NCI-H2081 treated with DMSO at 0.1 percent for 48 hours (cell line): Measurements from ENCODE around the gene CLEC16A.

Experiments used
- DNase-seq: peaks from one replicate; lab custom pipeline; 2025; lab: John Stamatoyannopoulos, UW

Gene CLEC16A

DNA sequence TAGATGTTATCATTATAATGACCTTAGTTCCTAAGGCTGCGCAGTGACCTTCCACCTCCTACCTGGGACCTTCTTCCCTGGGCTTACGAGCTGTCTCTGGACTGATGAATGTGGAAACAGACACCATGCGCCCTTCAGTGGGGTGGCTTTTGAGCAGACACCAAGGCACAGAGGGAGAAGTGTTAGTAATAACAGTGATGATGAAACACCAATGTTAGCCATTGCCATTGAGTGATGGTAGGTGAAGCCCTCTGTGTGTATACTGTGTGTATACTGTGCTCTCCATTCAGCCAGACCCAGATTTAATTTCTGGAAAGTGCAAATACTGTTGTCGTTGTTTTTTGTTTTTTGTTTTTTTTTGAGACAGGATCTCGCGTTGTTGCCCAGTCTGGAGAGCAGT, 44.5 kb downstream of the CLEC16A start:
- no peak for DNase-seq

DNA sequence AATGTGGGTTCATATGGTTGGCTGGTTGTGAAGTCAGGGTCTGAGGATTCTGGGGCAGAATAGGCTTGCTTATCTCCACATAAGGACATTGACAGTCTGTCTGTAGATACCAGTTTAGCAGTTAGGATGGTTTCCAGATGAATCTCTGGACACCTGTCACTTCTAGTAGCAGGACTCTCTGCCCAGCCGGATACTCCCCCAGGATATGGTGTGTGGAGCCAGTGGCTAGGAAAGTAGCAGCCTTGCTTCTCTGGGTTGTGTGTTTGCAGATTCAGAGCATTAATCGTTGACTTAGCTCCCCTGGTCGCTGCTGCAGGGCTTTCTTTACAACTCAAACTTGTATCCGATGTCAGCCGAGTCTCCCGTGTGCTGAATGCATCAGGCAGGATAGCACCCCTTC, 45.2 kb downstream of the CLEC16A start:
- DNase-seq = no peak

DNA sequence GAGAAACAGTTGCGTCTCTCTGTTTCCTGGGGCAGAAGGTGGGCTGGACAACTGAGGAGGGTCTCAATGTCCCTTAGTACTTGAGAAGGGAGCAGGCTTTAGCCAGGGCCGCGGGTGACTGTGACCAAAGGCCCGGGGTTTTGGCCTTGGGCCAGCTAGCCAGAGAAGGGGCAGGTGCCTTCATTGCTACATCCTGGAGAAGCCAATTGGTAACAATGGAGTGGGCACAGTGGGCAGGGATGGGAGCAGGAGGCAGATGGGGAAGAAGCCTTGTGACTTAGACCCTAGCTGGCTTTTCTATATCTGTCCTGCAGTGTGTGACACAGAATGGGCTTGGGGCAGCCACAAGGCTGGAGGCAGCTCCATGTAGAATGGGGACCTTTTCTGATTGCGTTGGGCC, 46.0 kb downstream of the CLEC16A start:
- no peak for DNase-seq

DNA sequence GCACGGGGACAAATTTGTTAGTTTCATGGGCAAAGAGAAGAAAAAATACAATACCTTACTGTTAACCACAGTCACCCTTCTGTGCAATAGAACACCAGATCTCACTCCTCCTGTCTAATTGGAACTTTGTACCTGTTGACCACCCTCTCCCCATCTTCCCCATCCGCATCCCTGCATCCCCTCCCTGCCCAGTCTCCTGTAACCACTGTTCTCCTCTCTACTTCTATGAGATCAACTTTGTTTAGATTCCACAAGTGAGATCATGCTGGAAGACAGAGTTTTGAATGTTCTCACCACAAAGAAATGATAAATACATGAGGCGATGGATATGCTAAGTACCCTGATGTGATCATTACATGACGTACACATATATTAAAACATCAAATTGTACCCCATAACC, 47.7 kb downstream of the CLEC16A start:
- no peak for DNase-seq

DNA sequence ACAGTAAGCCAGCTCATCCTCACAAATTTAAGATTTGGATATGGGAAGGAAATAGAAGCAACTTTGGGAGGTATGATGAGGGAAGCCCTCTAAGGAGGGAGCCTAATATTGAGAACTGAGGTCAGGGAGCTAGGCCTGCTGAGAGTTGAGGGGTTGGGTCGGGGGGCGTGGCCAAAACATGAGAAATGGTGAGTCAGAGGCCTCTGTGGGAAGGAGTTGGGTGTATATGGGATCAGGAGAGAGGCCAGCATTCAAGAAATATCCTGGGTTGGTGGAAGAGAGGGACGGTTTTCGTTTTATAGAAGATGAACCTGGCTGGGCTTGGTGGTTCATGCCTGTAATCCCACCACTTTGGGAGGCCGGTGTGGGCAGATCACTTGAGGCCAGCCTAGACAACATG, 48.4 kb downstream of the CLEC16A start:
- no peak for DNase-seq

DNA sequence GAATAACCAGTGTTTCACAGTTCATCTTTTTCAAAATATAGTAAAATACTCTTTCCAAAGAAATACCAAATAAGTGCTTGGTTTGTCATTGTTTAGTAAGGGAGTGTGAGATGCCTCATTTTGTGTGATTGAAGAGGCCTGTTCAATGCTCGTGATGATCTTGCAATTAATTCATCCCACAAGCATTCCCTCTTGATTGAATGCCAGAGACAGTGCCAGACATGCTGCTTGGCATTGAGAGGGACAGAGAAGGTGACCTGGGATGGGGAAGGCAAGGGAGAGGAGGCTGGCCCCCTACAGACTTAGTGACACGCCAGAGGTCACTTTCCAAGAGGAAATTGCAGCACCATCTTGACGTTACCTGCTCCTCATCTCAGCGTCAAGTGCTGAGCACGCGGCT, 49.3 kb downstream of the CLEC16A start:
- DNase-seq = no peak

DNA sequence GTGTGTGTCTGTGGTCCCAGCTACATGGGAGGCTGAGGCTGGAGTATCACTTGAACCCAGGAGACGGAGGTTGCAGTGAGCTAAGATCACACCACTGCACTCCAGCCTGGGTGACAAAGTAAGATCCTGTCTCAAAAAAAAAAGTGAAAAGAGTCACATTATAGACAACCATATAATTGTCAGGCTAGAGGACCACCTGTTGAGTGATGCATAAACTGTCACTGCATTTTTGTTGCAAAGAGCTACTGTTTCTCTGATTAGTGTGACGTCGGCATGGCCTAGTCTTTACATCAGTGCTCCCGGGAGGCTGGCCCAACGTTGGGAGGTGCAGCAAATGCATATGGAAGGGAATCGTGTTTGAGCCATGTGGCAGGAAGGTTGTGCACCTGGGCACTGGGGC, 50.2 kb downstream of the CLEC16A start:
- DNase-seq = no peak

DNA sequence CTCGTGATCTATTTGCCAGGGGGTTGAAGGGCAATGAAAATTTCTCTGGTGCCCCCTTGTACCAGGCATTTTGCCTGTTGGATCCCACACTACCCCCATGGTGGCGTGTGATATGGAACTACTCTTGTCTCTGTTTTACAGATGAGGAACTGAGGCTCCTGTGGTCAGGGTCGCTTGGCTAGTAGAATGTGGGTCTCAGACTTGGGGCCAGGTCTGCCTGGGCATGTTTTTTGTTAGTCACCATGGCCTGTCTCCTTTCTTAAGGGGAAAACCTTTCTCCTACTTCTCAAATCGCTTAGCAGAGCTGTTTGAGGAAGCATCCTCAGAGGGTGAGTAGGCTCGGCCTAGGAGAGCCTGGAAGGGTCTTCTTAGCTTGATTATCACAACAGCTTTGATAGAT, 51.2 kb downstream of the CLEC16A start:
- no peak for DNase-seq

DNA sequence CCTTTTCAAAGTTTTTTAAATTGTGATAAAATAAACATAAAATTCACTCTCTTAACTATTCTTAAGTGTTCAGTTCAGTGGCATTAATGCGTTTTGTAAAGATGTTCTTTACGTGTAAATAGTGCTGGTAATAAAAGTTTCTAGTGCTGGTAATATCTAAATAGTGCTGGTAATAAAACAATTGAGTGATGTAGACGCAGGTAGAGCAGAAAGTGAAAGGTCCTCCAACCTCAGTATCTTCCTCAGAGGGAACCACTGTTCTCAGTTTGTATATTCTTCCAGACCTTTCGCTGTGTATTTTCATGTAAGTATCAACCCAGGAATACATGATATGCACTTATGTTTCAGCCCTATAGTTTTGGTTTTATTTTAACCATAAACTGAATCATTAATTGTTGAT, 53.1 kb downstream of the CLEC16A start:
- no peak for DNase-seq

DNA sequence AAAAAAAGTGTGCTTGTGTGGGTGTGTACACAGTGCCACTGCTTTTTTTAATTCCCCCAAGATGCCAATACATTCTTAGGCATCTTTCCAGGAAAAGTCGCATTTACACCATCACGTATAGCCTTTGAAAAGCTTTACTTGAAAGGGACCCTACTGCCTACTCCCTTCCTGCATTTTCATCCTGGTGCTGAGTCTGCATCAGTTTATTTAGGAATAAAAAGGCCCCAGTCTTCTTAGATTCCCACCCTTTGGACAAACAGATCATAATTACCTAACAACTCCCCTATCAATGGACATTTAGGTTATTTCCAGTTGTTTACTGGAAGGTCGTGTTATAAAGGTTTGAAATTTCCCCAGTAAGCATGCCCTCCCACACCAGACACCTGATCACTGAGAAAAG, 54.9 kb downstream of the CLEC16A start:
- DNase-seq = no peak

DNA sequence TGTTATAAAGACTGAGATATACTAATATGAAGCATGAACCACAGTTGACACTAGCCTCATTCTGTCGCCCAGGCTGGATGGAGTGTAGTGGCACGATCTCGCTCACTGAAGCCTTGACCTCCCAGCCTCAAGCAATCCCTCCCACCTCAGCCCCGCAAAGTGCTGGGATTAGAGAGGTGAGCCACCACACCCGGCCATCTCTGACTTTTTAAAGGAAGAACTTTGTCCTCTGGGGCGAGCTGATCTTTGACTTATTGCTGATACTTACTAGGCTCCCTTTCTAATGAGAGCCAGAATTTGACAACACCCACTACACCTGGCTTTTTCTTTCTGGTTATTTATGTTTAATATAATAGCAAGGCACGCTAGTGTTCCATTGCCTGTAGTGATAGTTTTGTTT, 57.2 kb downstream of the CLEC16A start:
- no peak for DNase-seq

DNA sequence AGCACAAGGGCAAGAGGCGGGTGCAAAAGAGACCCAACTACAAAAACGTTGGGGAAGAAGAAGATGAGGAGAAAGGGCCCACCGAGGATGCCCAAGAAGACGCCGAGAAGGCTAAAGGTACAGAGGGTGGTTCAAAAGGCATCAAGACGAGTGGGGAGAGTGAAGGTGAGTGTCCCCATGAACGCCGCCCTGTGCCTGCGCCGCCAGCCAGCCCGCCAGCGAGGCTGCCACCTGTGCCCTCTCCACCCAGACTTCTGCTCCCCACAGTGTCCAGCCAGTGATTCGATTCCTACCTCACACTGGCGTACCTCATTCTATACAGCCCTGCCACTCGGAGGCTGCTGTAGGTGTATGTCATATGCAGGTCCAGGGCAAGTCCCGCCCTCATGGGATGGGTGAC, 58.8 kb downstream of the CLEC16A start:
- no peak for DNase-seq

DNA sequence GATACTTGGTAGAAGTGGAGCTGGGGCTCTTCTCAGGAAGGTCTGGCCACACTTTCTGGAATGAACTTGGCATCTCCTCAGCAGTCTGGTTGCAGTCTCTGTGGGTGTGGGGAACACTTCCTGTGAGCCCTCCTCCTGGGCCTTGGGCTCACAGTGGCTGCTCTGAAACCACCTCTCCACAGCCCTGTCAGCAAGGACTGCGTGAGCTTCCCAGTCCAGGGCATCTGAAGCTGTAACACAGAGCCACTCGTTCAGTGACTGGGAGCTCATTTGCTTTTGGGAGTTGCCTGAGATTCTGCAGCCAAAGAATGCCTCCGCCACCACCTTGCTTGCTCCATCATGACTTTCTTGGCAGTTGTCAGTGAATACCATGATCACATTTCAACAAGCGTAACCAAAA, 60.0 kb downstream of the CLEC16A start:
- DNase-seq = no peak

DNA sequence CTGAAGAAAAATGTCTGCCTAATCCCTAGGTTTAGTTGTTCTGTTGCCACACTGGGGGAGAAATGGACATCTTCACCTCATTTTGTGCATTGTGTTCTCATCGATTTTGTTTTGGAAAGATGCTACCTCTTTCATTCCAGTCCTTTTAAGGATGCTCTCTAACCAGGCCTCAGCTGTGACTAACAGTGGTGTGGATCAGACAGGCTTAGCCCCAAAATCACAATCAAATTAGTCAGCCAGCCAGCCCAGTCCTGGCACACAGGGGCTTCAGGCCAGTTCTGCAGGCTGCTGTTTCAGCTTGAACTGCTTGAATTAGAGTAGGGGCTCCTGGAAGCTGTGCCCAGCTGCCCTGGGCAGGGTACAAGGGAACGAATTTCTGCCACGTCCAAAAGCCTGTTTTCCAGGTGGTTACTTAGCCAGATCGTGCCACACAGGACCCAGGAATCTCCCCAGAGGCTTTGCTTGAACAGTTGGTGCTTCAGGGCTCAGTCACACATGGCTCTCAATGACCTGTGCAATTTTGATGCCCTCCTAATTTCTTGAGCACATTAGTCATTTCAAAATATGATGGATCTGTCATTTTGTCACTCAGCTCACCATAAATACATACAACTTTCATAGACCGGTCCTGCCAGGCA, 60.7 kb downstream of the CLEC16A start:
- no peak for DNase-seq

DNA sequence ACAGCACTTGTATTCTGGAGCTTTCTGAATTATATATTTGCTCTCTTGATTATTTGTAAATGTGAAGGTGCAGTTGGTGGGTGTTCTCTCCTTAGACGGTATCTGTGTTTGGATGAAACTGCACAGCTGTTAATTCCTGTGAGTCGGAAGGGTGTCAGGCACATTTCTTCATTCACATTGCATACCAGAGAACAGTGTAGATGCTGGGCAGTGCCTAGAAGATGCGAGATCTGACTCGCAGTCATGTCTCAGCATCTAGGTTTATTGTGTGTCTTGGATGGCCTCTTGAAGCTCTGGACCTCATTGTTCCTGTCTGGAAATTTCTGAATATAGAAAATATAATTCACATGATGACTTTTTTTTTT, 61.2 kb downstream of the CLEC16A start:
- DNase-seq = no peak

DNA sequence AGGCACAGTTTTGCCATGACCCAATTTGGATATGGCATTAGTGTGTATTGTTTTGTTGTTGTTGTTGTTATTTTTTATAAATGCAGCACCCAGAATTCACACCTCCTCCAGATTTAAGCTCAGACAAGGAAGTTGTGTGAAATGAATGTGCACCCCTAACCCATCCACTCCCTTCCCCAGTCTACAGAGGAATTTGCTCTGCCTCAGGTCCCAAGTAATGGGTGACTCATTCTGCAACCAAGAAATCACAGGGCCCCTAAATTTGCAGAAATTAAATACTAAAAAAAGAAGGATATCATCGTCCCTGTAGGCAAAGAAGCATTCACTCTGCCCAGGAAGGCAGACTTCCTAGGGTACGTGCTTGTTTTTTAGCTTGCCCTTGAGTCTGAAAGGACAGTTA, 62.3 kb downstream of the CLEC16A start:
- DNase-seq = no peak

DNA sequence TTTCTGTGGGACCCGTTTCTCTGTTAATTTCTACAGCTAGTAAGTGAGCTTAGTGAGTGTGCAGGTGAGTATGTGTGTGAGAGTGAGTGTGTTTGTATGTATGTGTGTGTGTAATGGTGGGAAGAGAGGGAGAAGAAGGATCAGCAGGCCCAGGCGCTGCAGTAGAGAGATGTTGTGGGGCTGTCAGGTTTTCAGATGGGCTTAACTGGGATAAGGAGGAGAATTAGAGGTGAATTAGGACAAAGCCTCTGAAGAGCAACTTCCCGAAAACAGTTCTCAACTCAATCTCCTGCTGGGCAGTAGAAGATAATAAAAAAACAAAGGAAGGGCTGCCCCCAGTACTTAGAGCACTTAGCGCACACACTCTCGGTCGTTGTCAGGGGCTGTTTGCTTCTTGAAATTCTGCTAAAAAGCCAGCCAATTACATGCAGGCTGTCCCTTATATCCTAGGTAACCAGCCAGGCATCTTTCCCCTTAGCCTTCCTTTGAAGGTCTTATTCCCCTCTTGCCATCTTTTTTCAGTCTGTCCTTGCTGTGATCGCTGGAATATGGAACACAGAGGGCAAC, 63.4 kb downstream of the CLEC16A start:
- DNase-seq = no peak

DNA sequence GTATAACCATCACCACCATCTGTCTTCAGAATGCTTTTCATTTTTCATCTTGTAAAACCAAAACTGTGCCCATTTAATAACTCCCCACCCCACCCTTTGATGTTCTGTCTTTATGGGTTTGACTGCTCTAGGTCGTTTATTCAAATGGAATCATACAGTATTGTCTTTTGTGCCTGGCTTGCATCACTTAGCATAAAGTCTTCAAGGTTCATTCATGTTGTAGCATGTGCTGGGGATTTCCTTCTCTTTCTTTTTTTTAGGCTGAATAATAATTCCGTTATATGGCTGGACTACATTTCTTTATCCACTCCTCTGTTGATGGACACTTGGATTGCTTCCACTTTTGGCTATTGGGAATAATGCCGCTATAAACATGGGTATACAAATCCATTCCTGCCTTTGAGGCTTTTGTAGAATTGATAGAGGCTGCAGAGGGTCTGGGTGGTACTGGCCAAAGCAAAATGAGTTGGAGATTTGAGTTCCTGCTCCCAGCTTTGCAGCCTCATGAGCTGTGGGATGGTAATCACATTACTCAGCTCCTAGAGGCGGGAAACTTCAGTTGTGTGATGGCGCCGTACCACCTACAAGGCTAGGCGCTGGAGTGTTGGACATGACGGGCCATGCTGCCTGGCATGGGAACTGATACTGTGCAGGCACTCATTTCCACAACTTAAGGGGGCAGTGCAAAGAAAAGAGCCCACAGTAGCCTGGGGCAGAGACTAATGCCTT, 64.8 kb downstream of the CLEC16A start:
- no peak for DNase-seq

DNA sequence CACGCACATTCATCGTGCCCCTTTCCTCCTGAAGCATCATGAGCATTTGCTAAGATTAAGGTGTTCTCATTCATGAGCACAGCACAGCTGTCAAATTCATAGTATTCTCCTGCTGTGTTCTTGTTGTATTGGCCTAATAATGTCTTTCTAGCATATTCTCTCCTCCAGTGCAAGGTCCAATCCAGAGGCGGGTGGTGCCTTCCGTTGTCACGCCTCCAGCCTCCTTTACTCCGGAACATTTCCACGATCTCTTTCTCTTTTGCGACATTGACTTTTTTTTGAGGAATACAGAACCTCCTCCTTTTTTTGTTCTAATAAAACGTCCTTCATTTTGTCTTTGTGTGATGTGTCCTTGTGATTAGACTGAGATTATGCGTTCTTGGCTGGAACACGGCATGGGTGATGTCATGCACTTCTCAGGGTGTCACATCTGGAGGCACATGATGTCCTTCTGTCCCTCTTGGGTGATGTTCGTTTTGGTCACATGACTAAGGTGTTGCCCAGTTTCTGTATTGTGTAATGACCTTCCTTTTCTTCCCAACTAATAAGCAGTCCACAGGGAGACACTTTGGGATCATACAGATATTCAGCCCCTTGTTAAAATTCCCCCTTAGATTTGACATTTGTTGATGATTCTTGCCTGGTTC, 66.3 kb downstream of the CLEC16A start:
- DNase-seq = no peak

DNA sequence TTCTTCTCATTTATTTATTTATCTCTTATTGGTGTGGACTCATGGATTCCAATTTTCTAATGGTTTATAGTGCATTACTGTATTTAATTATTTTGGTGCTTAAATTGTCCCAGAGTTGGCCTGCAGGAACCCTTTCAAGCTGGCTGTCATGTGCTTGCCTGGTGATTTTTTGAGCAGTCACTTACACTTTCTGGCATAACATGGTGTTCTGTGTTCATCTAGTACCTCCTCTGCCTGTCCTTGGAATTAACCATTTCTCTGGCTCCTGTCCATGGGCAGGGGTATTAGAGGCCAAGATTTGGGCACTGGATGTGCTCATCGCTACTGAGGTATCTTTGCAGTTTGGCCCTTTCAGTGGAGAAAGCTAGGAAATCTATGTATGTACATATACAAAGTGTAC, 67.0 kb downstream of the CLEC16A start:
- DNase-seq = no peak

DNA sequence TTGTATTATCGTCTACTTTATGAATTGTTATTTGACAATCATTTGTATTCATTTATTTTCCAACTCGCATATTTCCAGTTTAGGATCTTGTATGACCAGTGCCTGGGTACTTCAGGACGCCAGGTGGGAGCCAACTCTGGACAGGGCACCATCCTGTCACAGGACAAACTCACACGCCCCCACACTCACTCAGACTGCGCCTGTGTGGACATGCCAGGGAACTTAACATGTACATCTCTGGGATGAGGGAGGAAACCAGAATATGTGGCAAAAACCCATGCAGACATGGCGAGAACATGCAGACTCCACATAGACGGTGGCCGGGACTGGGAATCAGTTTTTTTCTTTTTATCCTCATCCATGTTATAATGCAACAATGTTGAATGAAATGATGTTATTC, 68.5 kb downstream of the CLEC16A start:
- no peak for DNase-seq

DNA sequence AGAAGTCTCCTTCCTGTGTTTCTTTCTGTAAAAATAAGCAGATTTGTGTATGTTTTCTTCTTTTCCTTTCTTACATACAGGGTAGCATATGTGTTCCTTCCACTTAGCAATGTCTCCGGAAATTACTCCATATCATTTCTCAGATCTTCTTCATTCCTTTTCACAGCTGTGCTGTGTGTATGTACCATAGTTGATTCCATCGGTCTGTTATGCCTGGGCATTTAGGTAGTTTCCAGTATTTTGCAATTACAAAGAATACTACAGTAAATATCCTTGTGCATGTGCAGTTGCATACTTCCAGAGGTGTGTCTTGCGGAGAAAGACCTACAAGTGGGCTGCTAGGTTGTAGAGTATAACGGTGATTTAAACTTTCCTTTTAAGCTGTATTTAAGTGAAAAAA, 69.8 kb downstream of the CLEC16A start:
- no peak for DNase-seq

DNA sequence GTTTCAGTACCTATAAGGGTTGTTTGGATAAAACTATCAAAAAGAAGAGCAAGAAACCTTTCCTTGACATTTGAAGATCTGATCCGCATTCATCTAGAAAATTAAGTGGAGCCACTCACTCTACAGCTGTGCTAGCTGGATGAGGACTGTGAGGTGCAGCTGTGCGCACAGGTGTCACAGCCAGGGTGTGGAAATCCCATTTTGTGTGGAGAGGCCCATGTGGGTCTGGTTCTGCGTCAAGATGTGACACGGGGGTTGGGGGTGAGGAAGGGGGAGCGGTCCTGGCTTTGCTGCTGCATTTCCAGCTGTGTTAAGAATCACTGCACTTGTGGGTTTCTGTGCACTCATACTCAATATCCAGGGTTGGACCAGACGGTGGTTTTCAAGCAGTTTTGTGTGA, 70.7 kb downstream of the CLEC16A start:
- no peak for DNase-seq
